SU-DHL-6 (cell line): ENCODE results near the gene UBTD2.

Experiments used
- H2AFZ ChIP-seq: fragments of 200-600 bp; sonication (generic); 2 replicates; pipeline ENCODE4 v1.6.1; 2014; ENCODE audit warnings: low read depth, mild to moderate bottlenecking, moderate library complexity, mixed read lengths, antibody characterized with exemption, low read length; ENCODE audit not compliant: severe bottlenecking
- H3F3A ChIP-seq: fragments of 200-600 bp; shearing (Covaris generic); 2 replicates; pipeline ENCODE4 v1.6.0; 2016; ENCODE audit warnings: antibody characterized with exemption, mild to moderate bottlenecking; ENCODE audit not compliant: insufficient read depth
- H3K27ac ChIP-seq: fragments of 200-600 bp; sonication (generic); 2 replicates; pipeline ENCODE4 v1.5.1; 2016; ENCODE audit warnings: low read depth, mild to moderate bottlenecking, low read length, moderate library complexity, mixed read lengths
- H3K27me3 ChIP-seq: fragments of 200-600 bp; sonication (generic), shearing (Covaris generic); 2 replicates; pipeline ENCODE4 v1.6.0; 2014; ENCODE audit warnings: mild to moderate bottlenecking, low read length
- H3K36me3 ChIP-seq: fragments of 200-600 bp; sonication (generic); 2 replicates; pipeline ENCODE4 v1.6.1; 2014; ENCODE audit warnings: mild to moderate bottlenecking, low read length, mixed read lengths
- H3K4me2 ChIP-seq: fragments of 300-600, 200-600 bp; shearing (Covaris generic), sonication (generic); 2 replicates; pipeline ENCODE4 v1.6.0; 2014; ENCODE audit warnings: low read length, low read depth, mild to moderate bottlenecking; ENCODE audit not compliant: poor library complexity, severe bottlenecking
- H3K4me3 ChIP-seq: fragments of 200-600 bp; sonication (generic); 2 replicates; pipeline ENCODE4 v1.5.1; 2014; ENCODE audit warnings: antibody characterized with exemption, low read length, mild to moderate bottlenecking, mixed read lengths; ENCODE audit not compliant: insufficient read depth, poor library complexity, severe bottlenecking
- H3K79me2 ChIP-seq: fragments of 200-600 bp; sonication (generic); 2 replicates; pipeline ENCODE4 v1.6.1; 2014; ENCODE audit warnings: mild to moderate bottlenecking, low read length, moderate library complexity; ENCODE audit not compliant: insufficient read depth
- H3K9ac ChIP-seq: fragments of 200-600 bp; sonication (generic); 2 replicates; pipeline ENCODE4 v1.7.0; 2014; ENCODE audit warnings: mild to moderate bottlenecking, low read length
- H3K9me2 ChIP-seq: fragments of 200-600 bp; sonication (generic); replicated peaks from 2 replicates; pipeline ENCODE4 v1.6.1; 2014; ENCODE audit warnings: low read length; ENCODE audit not compliant: insufficient read depth
- H3K9me3 ChIP-seq: fragments of 200-600 bp; sonication (generic); 2 replicates; pipeline ENCODE4 v1.6.1; 2014; ENCODE audit warnings: low read length, mixed read lengths; ENCODE audit not compliant: insufficient read depth
- H4K20me1 ChIP-seq: fragments of 200-600 bp; sonication (generic); 2 replicates; pipeline ENCODE4 v1.6.1; 2014; ENCODE audit warnings: low read depth, mild to moderate bottlenecking, antibody characterized with exemption, low read length, moderate library complexity, mixed read lengths
- CTCF ChIP-seq: fragments of 200-600 bp; sonication (generic); IDR thresholded peaks from one replicate; pipeline ENCODE4 v1.5.1; 2017; ENCODE audit warnings: antibody characterized with exemption, mild to moderate bottlenecking, low read length, moderate library complexity; ENCODE audit not compliant: insufficient read depth, poor library complexity, severe bottlenecking
- EZH2phosphoT487 ChIP-seq: fragments of 200-600 bp; sonication (generic), shearing (Covaris generic); conservative IDR thresholded peaks from 2 replicates; pipeline ENCODE4 v1.6.1; 2018; ENCODE audit warnings: mild to moderate bottlenecking, antibody characterized with exemption, low read length, moderate library complexity, mixed read lengths

UBTD2 gene

DNA sequence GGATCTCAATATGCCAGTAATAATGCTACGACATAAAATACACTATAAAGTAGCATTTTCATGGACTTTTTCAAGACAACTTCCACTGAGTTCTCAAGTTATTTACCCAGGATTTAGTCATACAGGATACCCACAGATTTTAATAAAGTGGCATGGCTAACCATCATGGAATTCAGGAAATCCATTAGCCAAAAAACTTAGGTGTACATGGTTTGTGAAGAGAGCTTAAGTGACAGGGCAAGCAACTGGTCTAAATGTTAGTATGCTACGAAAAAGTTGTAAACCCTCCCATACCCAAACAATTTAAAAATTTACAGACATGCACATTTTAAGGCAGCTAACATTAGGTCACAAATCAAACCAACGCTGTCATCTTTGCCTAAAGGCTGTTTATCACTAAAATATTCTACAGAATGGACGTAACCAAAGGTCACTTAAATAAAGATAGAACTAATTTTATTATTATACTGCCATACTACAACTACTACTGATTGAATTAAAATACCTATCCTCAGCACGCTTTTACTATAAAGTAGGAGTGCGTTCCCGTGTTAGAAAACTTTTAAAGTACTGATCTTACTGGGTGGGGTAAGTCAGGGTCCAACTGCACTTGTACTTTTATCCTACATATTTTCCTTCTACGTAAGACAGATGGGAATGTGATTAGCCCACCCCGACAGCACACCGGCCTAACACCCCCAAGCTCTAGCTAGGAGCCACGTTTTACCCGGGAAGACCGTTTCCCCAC lies 1.1 kb downstream of the UBTD2 start:
- H3K9me3 ChIP-seq = no peaks in the 10 kb centered on the region
- 0 out of 2 replicates have a peak, but pooled peaks cover 3% of the 10 kb centered on the region for H3K36me3 ChIP-seq
- peak overlapping the region; percentile 99 for H3K9ac ChIP-seq
- H3K27me3 ChIP-seq = no peaks in the 10 kb centered on the region
- H2AFZ ChIP-seq = peak overlapping the region; percentile 72
- peak overlapping the region; percentile 100 for H3K4me3 ChIP-seq
- peak overlapping the region; percentile 88 for H3K4me2 ChIP-seq
- TF ChIP-seq CTCF = no peak
- TF ChIP-seq EZH2phosphoT487 = no peak
- H3F3A ChIP-seq = peaks cover 26% of the 10 kb centered on the region; the same call in 1 of the 2 replicates
- H3K79me2 ChIP-seq = peaks cover 59% of the 10 kb centered on the region
- no peaks in the 10 kb centered on the region for H3K9me2 ChIP-seq
- 0 out of 2 replicates have a peak, but pooled peaks cover 7% of the 10 kb centered on the region for H4K20me1 ChIP-seq
- peak overlapping the region; percentile 72 for H3K27ac ChIP-seq

DNA sequence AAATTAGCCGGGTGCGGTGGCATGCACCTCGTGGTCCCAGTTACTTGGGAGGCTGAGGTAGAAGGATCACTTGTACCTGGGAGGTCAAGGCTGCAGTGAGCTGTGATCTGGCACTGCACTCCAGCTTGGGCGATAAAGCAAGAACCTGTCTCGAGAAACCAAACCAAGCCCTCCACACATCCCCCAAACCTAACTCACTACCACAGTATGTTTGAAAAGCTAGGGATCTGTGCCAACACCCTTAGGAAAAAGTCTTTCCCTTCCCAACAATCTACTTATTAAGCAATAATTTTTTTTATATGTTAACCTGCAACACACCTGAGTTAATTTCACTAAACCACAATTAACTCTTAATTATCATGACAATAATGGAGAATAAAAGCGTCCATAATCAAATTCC lies 2.2 kb downstream of the UBTD2 start:
- H2AFZ ChIP-seq = no peak overlapping the region
- 0 out of 2 replicates have a peak, but pooled peaks cover 3% of the 10 kb centered on the region for H3K36me3 ChIP-seq
- peak overlapping the region; percentile 88 for H3K4me2 ChIP-seq
- peak overlapping the region; percentile 100 for H3K4me3 ChIP-seq
- peaks cover 34% of the 10 kb centered on the region for H3F3A ChIP-seq
- no peaks in the 10 kb centered on the region for H3K9me3 ChIP-seq
- H3K9ac ChIP-seq = peak overlapping the region; percentile 99
- no peaks in the 10 kb centered on the region for H3K27me3 ChIP-seq
- no peaks in the 10 kb centered on the region for H3K9me2 ChIP-seq
- 0 out of 2 replicates have a peak, but pooled peaks cover 7% of the 10 kb centered on the region for H4K20me1 ChIP-seq
- TF ChIP-seq CTCF (no peak), EZH2phosphoT487 (no peak)
- H3K79me2 ChIP-seq = peaks cover 70% of the 10 kb centered on the region
- H3K27ac ChIP-seq = no peak overlapping the region

DNA sequence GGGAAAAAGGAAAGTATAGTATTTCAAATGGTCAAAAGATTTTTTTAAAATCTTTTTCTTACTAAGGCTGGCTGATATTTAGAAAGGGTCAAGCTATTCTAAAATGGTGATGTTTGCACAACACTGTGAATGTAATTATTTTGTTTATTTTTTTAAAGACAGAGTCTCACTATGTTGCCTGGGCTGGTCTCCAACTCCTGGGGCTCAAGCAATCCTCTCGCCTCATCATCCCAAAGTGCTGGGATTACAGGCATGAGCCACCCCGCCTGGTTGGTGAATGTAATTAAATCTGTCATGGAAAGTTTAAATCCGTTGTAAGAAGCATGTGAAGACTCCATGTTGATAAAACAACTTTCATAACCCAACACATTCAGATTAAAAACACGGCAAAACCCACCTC lies 2.6 kb downstream of the UBTD2 start:
- 0 out of 2 replicates have a peak, but pooled peaks cover 7% of the 10 kb centered on the region for H4K20me1 ChIP-seq
- no peaks in the 10 kb centered on the region for H3K9me2 ChIP-seq
- H3K9me3 ChIP-seq = no peaks in the 10 kb centered on the region
- H3K36me3 ChIP-seq = 0 out of 2 replicates have a peak, but pooled peaks cover 3% of the 10 kb centered on the region
- peak overlapping the region; percentile 88 for H3K4me2 ChIP-seq
- peaks cover 74% of the 10 kb centered on the region for H3K79me2 ChIP-seq
- H3K4me3 ChIP-seq = no peak overlapping the region
- peak overlapping the region; percentile 99 for H3K9ac ChIP-seq
- H3K27me3 ChIP-seq = no peaks in the 10 kb centered on the region
- peaks cover 39% of the 10 kb centered on the region for H3F3A ChIP-seq
- H2AFZ ChIP-seq = no peak overlapping the region
- no peak overlapping the region for H3K27ac ChIP-seq
- TF ChIP-seq CTCF (no peak), EZH2phosphoT487 (no peak)
